HG02970 (cell line): Measurements from ENCODE around the gene TMEM92.

ENCODE experiments used
- ATAC-seq: cut with Tn5 transposase; IDR thresholded peaks from one replicate; pipeline ENCODE4 v1.9.1; 2021; ENCODE audit warnings: mild to moderate bottlenecking, moderate library complexity, moderate number of reproducible peaks; ENCODE audit not compliant: unreplicated experiment, low FRiP score

Gene TMEM92

GRCh38 chr17:50318501-50319285, 44.4 kb downstream of the TMEM92 start:
- ATAC-seq: no peak

- ATAC-seq: no peak
Measured at GRCh38 chr17:50319306-50320004, 45.2 kb downstream of the TMEM92 start.

GRCh38 chr17:50322271-50322670, 48.0 kb downstream of the TMEM92 start:
- no peak for ATAC-seq

GRCh38 chr17:50323060-50323459, 48.8 kb downstream of the TMEM92 start:
- ATAC-seq: no peak

- no peak for ATAC-seq
Measured at GRCh38 chr17:50325906-50326305, 51.6 kb downstream of the TMEM92 start.

GRCh38 chr17:50326831-50327364, 52.6 kb downstream of the TMEM92 start:
- no peak for ATAC-seq

GRCh38 chr17:50328363-50329325, 54.4 kb downstream of the TMEM92 start:
- no peak for ATAC-seq

- no peak for ATAC-seq
Measured at GRCh38 chr17:50329716-50330115, 55.5 kb downstream of the TMEM92 start.

GRCh38 chr17:50330151-50330775, 56.0 kb downstream of the TMEM92 start:
- ATAC-seq: no peak
